K562 (cell line): ENCODE measurements around the gene LRRC8C. TPM values are rescaled to one million over a fixed set of nuclear protein-coding genes. Genes with fewer than 3 reads are reported as not detected.

Experiments used
- ATAC-seq: fragments of 200-7000 bp; cut with Tn5 transposase; 3 replicates; pipeline ENCODE4 v1.9.1; 2020; ENCODE audit warnings: moderate library complexity
- BruUV-seq: library from RNA; stranded (reverse); fragments of 400-500 nt; replicated peaks from 2 replicates; lab custom pipeline; 2021; lab: Mats Ljungman, UMichigan
- CTCF ChIA-PET: fragments of 300-600 bp; formaldehyde crosslinking; extraction: SDS; loops from one replicate; lab custom pipeline; 2021; ENCODE audit warnings: low intra/inter-chr PET ratio; lab: Yijun Ruan, JAX
- POLR2A ChIA-PET: fragments of 300-600, 350-650 bp; sonication (Branson Sonifier 250); formaldehyde crosslinking; extraction: SDS; loops from one replicate; lab custom pipeline; 2021; ENCODE audit warnings: antibody characterized with exemption, inconsistent platforms; lab: Yijun Ruan, JAX
- DNase-seq, 4 experiments: peaks; one replicate each; pipeline versions ENCODE4 v3.0.0 to v3.0.0-alpha.2; 2011 to 2018; ENCODE audit warnings: low spot score in 3 of 4, mixed read lengths in 3 of 4; ENCODE audit errors: extremely low read depth in 1 of 4
- FAIRE-seq: peaks from 2 replicates; lab custom pipeline; 2011; peaks lifted over from hg19 to GRCh38; lab: Jason Lieb, UNC
- H2AFZ ChIP-seq: 2 replicates; pipeline ENCODE4 v1.6.0; 2011; ENCODE audit warnings: low read depth, low read length, control low read depth, inconsistent platforms
- H3K27ac ChIP-seq: fragments of 200-600 bp; 3 replicates; pipeline ENCODE4 v1.8.0; 2011; ENCODE audit warnings: low read depth, mild to moderate bottlenecking, control low read depth, inconsistent platforms, low read length, moderate library complexity, mixed read lengths; ENCODE audit errors: extremely low read depth
- H3K27me3 ChIP-seq, 2 experiments: fragments of 300-600 bp in 1 of 2; 2 replicates in 1 of 2; 3 replicates in 1 of 2; pipeline versions ENCODE4 v1.6.0 to v1.8.0; 2011; ENCODE audit warnings: inconsistent platforms in 2 of 2, low read length in 2 of 2, mild to moderate bottlenecking in 1 of 2, mixed read lengths in 1 of 2, moderate library complexity in 1 of 2; ENCODE audit not compliant: control insufficient read depth in 2 of 2, insufficient read depth in 2 of 2
- H3K36me3 ChIP-seq: fragments of 300-600 bp; 3 replicates; pipeline ENCODE4 v1.8.0; 2011; ENCODE audit warnings: mild to moderate bottlenecking, low read length, inconsistent platforms; ENCODE audit not compliant: control insufficient read depth, insufficient read depth
- H3K4me1 ChIP-seq, 2 experiments: fragments of 200-600 bp in 1 of 2; replicated peaks in 1 of 2; 2 replicates in 1 of 2; 3 replicates in 1 of 2; pipeline versions ENCODE4 v1.5.1 to v1.8.0; 2011; ENCODE audit warnings: inconsistent platforms in 2 of 2, low read length in 2 of 2, mild to moderate bottlenecking in 1 of 2, mixed read lengths in 1 of 2, moderate library complexity in 1 of 2; ENCODE audit not compliant: control insufficient read depth in 2 of 2, insufficient read depth in 2 of 2
- H3K4me2 ChIP-seq: 2 replicates; pipeline ENCODE4 v1.6.1; 2011; ENCODE audit warnings: low read length, control low read depth, inconsistent platforms, mixed read lengths; ENCODE audit not compliant: insufficient read depth
- H3K4me3 ChIP-seq: fragments of 200-600 bp; sonication (generic), shearing (Covaris generic); 2 replicates; pipeline ENCODE4 v1.5.1; 2016; ENCODE audit warnings: control low read depth, inconsistent platforms
- H3K79me2 ChIP-seq: fragments of 200-600 bp; 3 replicates; pipeline ENCODE4 v1.8.0; 2011; ENCODE audit warnings: low read length, inconsistent platforms; ENCODE audit not compliant: control insufficient read depth, insufficient read depth
- H3K9ac ChIP-seq, 2 experiments: 2 replicates each; pipeline versions ENCODE4 v1.6.0 to v1.6.1; 2011; ENCODE audit warnings: low read depth in 2 of 2, low read length in 2 of 2, control low read depth in 1 of 2, inconsistent platforms in 1 of 2, mild to moderate bottlenecking in 1 of 2, mixed read lengths in 1 of 2; ENCODE audit not compliant: insufficient read depth in 1 of 2
- H3K9me1 ChIP-seq: one replicate; pipeline ENCODE4 v1.6.0; 2011; ENCODE audit warnings: inconsistent platforms, mild to moderate bottlenecking, low read length, moderate library complexity; ENCODE audit not compliant: control insufficient read depth, insufficient read depth
- H3K9me3 ChIP-seq: replicated peaks from 2 replicates; pipeline ENCODE4 v1.5.1; 2011; ENCODE audit warnings: low read depth, low read length, inconsistent platforms; ENCODE audit not compliant: control insufficient read depth, insufficient read depth
- H4K20me1 ChIP-seq: replicated peaks from 2 replicates; pipeline ENCODE4 v1.6.1; 2011; ENCODE audit warnings: low read length, inconsistent platforms, mixed read lengths; ENCODE audit not compliant: control insufficient read depth, insufficient read depth
- CBX2 ChIP-seq: fragments of 200-600 bp; sonication (generic); IDR thresholded peaks from one replicate; pipeline ENCODE4 v1.6.1; 2012; ENCODE audit warnings: mild to moderate bottlenecking, low read length, inconsistent platforms; ENCODE audit not compliant: insufficient read depth, poor library complexity, severe bottlenecking
- FUS ChIP-seq: fragments of 200-400 bp; formaldehyde crosslinking; optimal IDR thresholded peaks from 2 replicates; pipeline ENCODE3; 2017; ENCODE audit warnings: low read depth, low read length
- JUNB ChIP-seq: fragments of 450-650 bp; formaldehyde crosslinking; conservative IDR thresholded peaks from 2 replicates; pipeline ENCODE4 v1.4.0; 2020; ENCODE audit warnings: mild to moderate bottlenecking
- JUND ChIP-seq, 2 experiments: IDR thresholded peaks; 2 replicates in 1 of 2; 3 replicates in 1 of 2; pipeline ENCODE4 v1.6.1; 2011; ENCODE audit warnings: borderline replicate concordance in 2 of 2, low read depth in 2 of 2, low read length in 2 of 2, improper control_type of control experiment in 1 of 2, missing biosample characterization in 1 of 2, missing genetic modification characterization in 1 of 2, missing genetic modification reagents in 1 of 2
- SMAD3 ChIP-seq: fragments of 450-650 bp; formaldehyde crosslinking; conservative IDR thresholded peaks from 2 replicates; pipeline ENCODE4 v1.4.0; 2020; ENCODE audit warnings: mild to moderate bottlenecking
- SP1 ChIP-seq: sonication (generic); formaldehyde crosslinking; IDR thresholded peaks from 2 replicates; pipeline ENCODE4 v1.8.1; 2022; ENCODE audit warnings: mild to moderate bottlenecking, missing genetic modification reagents
- ZNF12 ChIP-seq: sonication (generic); formaldehyde crosslinking; IDR thresholded peaks from 2 replicates; pipeline ENCODE4 v1.4.0; 2020; ENCODE audit warnings: mild to moderate bottlenecking, missing genetic modification reagents
- ZNF324 ChIP-seq: fragments of 250-450 bp; sonication (Bioruptor Pico); IDR thresholded peaks from 2 replicates; pipeline ENCODE4 v1.4.0; 2020; ENCODE audit warnings: mild to moderate bottlenecking
- WGBS: fragments of 100-300 bp; shearing (Covaris generic); methylation state at CpG from one replicate; pipeline ENCODE4 v1.1.6; 2016; ENCODE audit warnings: low coverage, mixed read lengths; ENCODE audit not compliant: insufficient coverage; ENCODE audit errors: missing lambda C conversion rate; 5-methylcytosine and 5-hydroxymethylcytosine counted together
- in situ Hi-C: fragments of 300-500 bp; cut with MboI; formaldehyde crosslinking; loops from 4 replicates; pipeline ENCODE4 v1.15.0; 2018; ENCODE audit warnings: inconsistent platforms, mixed read lengths
- intact Hi-C: fragments of 100-400 bp; cut with micrococcal nuclease; formaldehyde crosslinking; loops from 2 replicates; pipeline ENCODE4 v1.14.2; 2022
- polyA plus RNA-seq, 8 experiments: library from polyadenylated mRNA; depleted of rRNA in 4 of 8; stranded (reverse) in 5 of 8; unstranded in 3 of 8; fragments of >200 nt; fragmentation: Nextera tagmentation in 2 of 8; fragmentation: Illumina TruSeq in 1 of 8; extraction: Ambion mirVana in 2 of 8; extraction: Trizol in 1 of 8; gene quantifications; 2 replicates each; pipeline versions ENCODE4 v1.2.1 to v1.2.3, GENCODE V29; 2011 to 2014; ENCODE audit warnings: inconsistent platforms in 1 of 8, missing spikeins in 1 of 8
- total RNA-seq, 7 experiments: library from RNA; depleted of rRNA in 6 of 7; stranded (reverse); fragments of >200 nt in 6 of 7; fragmentation: Illumina TruSeq in 2 of 7; extraction: Trizol in 2 of 7; gene quantifications; 2 replicates each; pipeline versions ENCODE4 v1.2.1 to v1.2.3, GENCODE V29; 2011 to 2021; ENCODE audit warnings: low replicate concordance in 1 of 7
- TF ChIP-seq, protein P1 (sequence below): fragments of 450-650 bp; IDR thresholded peaks from one replicate; pipeline ENCODE4 v1.6.1; 2018; ENCODE audit warnings: mild to moderate bottlenecking, moderate library complexity; ENCODE audit not compliant: partially characterized antibody
- TF ChIP-seq, protein P2 (sequence below): sonication (generic); formaldehyde crosslinking; IDR thresholded peaks from 2 replicates; pipeline ENCODE4 v1.8.0; 2022; ENCODE audit warnings: missing genetic modification reagents, mild to moderate bottlenecking, borderline replicate concordance

LRRC8C gene
- total and polyA plus RNA-seq, 9 of the 15 experiments (the other 6 are each of a cell fraction or from before 2014, with no cell fraction given), result 1.00 to 12.5 (median 4.5) TPM

GRCh38 chr1:89737985-89738510 is 105.1 kb downstream of the LRRC8C start:
- H3K9me3 ChIP-seq, result no peaks in the 10 kb centered on the region
- no peaks in the 10 kb centered on the region for H3K79me2 ChIP-seq
- H3K4me2 ChIP-seq, result no peak overlapping the region
- no peaks in the 10 kb centered on the region for H3K36me3 ChIP-seq
- DNase-seq, result no peak
- ChIA-PET CTCF (no interaction called here), POLR2A (interaction anchor here (1.9 kb wide), 1 partner anchor 26 kb away, joined by 8 read pairs; no protein-coding TSS in a partner anchor)
- no peak overlapping the region for H2AFZ ChIP-seq
- intact Hi-C loops (no loop called here), in situ Hi-C loops (no loop called here)
- no peak overlapping the region for H3K27ac ChIP-seq
- no peak overlapping the region for H3K9ac ChIP-seq
- H3K9me1 ChIP-seq, result no peaks in the 10 kb centered on the region
- H4K20me1 ChIP-seq, result no peaks in the 10 kb centered on the region
- no peak for TF ChIP-seq SMAD3 (CRISPR knock-in tag)
- TF ChIP-seq, protein P1, sequence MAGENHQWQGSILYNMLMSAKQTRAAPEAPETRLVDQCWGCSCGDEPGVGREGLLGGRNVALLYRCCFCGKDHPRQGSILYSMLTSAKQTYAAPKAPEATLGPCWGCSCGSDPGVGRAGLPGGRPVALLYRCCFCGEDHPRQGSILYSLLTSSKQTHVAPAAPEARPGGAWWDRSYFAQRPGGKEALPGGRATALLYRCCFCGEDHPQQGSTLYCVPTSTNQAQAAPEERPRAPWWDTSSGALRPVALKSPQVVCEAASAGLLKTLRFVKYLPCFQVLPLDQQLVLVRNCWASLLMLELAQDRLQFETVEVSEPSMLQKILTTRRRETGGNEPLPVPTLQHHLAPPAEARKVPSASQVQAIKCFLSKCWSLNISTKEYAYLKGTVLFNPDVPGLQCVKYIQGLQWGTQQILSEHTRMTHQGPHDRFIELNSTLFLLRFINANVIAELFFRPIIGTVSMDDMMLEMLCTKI, result no peak
- no peak for TF ChIP-seq SP1 (CRISPR knock-in tag)
- TF ChIP-seq, protein P2, sequence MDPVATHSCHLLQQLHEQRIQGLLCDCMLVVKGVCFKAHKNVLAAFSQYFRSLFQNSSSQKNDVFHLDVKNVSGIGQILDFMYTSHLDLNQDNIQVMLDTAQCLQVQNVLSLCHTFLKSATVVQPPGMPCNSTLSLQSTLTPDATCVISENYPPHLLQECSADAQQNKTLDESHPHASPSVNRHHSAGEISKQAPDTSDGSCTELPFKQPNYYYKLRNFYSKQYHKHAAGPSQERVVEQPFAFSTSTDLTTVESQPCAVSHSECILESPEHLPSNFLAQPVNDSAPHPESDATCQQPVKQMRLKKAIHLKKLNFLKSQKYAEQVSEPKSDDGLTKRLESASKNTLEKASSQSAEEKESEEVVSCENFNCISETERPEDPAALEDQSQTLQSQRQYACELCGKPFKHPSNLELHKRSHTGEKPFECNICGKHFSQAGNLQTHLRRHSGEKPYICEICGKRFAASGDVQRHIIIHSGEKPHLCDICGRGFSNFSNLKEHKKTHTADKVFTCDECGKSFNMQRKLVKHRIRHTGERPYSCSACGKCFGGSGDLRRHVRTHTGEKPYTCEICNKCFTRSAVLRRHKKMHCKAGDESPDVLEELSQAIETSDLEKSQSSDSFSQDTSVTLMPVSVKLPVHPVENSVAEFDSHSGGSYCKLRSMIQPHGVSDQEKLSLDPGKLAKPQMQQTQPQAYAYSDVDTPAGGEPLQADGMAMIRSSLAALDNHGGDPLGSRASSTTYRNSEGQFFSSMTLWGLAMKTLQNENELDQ (CRISPR knock-in tag), result no peak
- no peak for TF ChIP-seq JUND (IDR thresholded peaks at IDR 0.05; ENCODE audit: borderline replicate concordance, low read depth, low read length)
- TF ChIP-seq JUND (tag; IDR thresholded peaks at IDR 0.05; ENCODE audit: borderline replicate concordance, low read depth, low read length), result no peak
- no peak for TF ChIP-seq CBX2
- TF ChIP-seq ZNF12 (CRISPR knock-in tag), result no peak
- TF ChIP-seq ZNF324, result no peak
- no peak for TF ChIP-seq FUS
- no peak for TF ChIP-seq JUNB (CRISPR knock-in tag)
- H3K4me3 ChIP-seq, result no peak overlapping the region
- H3K4me1 ChIP-seq, result peaks cover 4 to 5% of the 10 kb centered on the region in 2 experiments; a peak in 2 of 5 replicates
- ATAC-seq, result no peak
- no peaks in the 10 kb centered on the region for H3K27me3 ChIP-seq
- BruUV-seq, result no TSS peak
- 68% methylated on average over 10 of the region's 10 CpGs for WGBS
- FAIRE-seq, result no peak
